H1 (cell line): Measurements from ENCODE around the gene CHRNA1. TPM values are rescaled to one million over a fixed set of nuclear protein-coding genes. Genes with fewer than 3 reads are reported as not detected.

Experiments
- EGR1 ChIP-seq: IDR thresholded peaks from 2 replicates; pipeline ENCODE4 v1.6.1; 2011; ENCODE audit warnings: low read depth, low read length, borderline replicate concordance
- HDAC6 ChIP-seq: IDR thresholded peaks from one replicate; pipeline ENCODE4 v1.7.1; 2012; ENCODE audit warnings: low read depth, mild to moderate bottlenecking, inconsistent platforms, low read length, moderate library complexity
- JUND ChIP-seq: IDR thresholded peaks from 2 replicates; pipeline ENCODE4 v1.6.1; 2011; ENCODE audit warnings: mild to moderate bottlenecking, improper control_type of control experiment, low read length
- MAFK ChIP-seq: IDR thresholded peaks from 2 replicates; pipeline ENCODE4 v1.6.1; 2012; ENCODE audit warnings: low read depth, mild to moderate bottlenecking, improper control_type of control experiment, low read length
- NRF1 ChIP-seq: IDR thresholded peaks from 2 replicates; pipeline ENCODE4 v1.6.1; 2011; ENCODE audit warnings: mild to moderate bottlenecking, low read depth, low read length, improper control_type of control experiment
- RBBP5 ChIP-seq: IDR thresholded peaks from 2 replicates; pipeline ENCODE4 v1.7.1; 2012; ENCODE audit warnings: low read depth, mild to moderate bottlenecking, inconsistent platforms, low read length, moderate library complexity, borderline replicate concordance
- RXRA ChIP-seq: IDR thresholded peaks from 2 replicates; pipeline ENCODE4 v1.6.1; 2011; ENCODE audit warnings: low read depth, mild to moderate bottlenecking, low read length, moderate library complexity; ENCODE audit not compliant: insufficient read depth
- polyA plus RNA-seq, 7 experiments: library from polyadenylated mRNA; depleted of rRNA in 3 of 7; stranded (reverse) in 5 of 7; unstranded in 2 of 7; fragments of >200 nt in 5 of 7; fragments of 200-250 nt in 2 of 7; gene quantifications; 1 replicate in 5 of 7; 2 replicates in 1 of 7; 4 replicates in 1 of 7; pipeline versions ENCODE4 v1.2.1 to v1.2.3, GENCODE V29; 2011 to 2013; ENCODE audit warnings: missing spikeins in 2 of 7, mixed read lengths in 2 of 7
- total RNA-seq: library from RNA; stranded (reverse); fragmentation: NEBNext Ultra II Directional; extraction: Animal tissue kit (Norgen Biotek cat#: 25700); gene quantifications from 2 replicates; pipeline ENCODE4 v1.2.1, GENCODE V29; 2021

CHRNA1 gene
- total and polyA plus RNA-seq, 2 of the 8 experiments (the other 6 are each of a cell fraction or from before 2014, with no cell fraction given) = 0.11 to 0.15 TPM

GRCh38 chr2:174752403-174753037, 11.8 kb downstream of the CHRNA1 start (continued):
- TF ChIP-seq JUND (no peak), NRF1 (no peak), RXRA (no peak), MAFK (no peak), RBBP5 (no peak), EGR1 (no peak), HDAC6 (no peak)
